ENCODE measurements around the gene MYL12A.

DNA sequence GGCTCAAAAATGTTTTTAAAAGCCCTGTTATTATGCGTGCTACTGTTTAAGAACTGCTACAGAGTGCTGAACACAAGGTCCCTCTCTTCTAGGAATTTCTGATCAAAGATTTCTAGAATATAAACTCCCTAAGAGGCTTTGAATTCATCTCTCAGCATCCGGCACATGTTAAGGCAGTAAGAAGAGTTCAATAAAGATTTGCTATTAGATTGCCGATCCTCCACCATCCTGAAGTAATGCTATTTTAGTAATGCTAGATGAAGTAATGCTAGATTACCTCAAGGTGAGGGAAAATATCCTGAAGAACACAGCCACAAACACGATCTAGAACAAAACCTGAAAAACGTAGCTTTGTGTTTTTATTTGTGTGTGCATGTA, 13.4 kb downstream of the MYL12A start:
- TF ChIP-seq ISL1 (CRISPR knock-in tag; IDR thresholded peaks at IDR 0.05) (no peak), CSDC2 (CRISPR knock-in tag; IDR thresholded peaks at IDR 0.05) (no peak), ARNTL (CRISPR knock-in tag; IDR thresholded peaks at IDR 0.05; ENCODE audit: borderline replicate concordance, low read depth) (no peak), ZFP3 (CRISPR knock-in tag; IDR thresholded peaks at IDR 0.05) (no peak), SNAI2 (CRISPR knock-in tag; IDR thresholded peaks at IDR 0.05) (no peak), ZNF8 (CRISPR knock-in tag; IDR thresholded peaks at IDR 0.05) (no peak)
- TF ChIP-seq, protein P1, sequence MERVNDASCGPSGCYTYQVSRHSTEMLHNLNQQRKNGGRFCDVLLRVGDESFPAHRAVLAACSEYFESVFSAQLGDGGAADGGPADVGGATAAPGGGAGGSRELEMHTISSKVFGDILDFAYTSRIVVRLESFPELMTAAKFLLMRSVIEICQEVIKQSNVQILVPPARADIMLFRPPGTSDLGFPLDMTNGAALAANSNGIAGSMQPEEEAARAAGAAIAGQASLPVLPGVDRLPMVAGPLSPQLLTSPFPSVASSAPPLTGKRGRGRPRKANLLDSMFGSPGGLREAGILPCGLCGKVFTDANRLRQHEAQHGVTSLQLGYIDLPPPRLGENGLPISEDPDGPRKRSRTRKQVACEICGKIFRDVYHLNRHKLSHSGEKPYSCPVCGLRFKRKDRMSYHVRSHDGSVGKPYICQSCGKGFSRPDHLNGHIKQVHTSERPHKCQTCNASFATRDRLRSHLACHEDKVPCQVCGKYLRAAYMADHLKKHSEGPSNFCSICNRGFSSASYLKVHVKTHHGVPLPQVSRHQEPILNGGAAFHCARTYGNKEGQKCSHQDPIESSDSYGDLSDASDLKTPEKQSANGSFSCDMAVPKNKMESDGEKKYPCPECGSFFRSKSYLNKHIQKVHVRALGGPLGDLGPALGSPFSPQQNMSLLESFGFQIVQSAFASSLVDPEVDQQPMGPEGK (CRISPR knock-in tag; IDR thresholded peaks at IDR 0.05; ENCODE audit: borderline replicate concordance): no peak
- TF ChIP-seq, protein P2, sequence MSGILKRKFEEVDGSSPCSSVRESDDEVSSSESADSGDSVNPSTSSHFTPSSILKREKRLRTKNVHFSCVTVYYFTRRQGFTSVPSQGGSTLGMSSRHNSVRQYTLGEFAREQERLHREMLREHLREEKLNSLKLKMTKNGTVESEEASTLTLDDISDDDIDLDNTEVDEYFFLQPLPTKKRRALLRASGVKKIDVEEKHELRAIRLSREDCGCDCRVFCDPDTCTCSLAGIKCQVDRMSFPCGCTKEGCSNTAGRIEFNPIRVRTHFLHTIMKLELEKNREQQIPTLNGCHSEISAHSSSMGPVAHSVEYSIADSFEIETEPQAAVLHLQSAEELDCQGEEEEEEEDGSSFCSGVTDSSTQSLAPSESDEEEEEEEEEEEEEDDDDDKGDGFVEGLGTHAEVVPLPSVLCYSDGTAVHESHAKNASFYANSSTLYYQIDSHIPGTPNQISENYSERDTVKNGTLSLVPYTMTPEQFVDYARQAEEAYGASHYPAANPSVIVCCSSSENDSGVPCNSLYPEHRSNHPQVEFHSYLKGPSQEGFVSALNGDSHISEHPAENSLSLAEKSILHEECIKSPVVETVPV (CRISPR knock-in tag; IDR thresholded peaks at IDR 0.05): no peak
- TF ChIP-seq, protein P3, sequence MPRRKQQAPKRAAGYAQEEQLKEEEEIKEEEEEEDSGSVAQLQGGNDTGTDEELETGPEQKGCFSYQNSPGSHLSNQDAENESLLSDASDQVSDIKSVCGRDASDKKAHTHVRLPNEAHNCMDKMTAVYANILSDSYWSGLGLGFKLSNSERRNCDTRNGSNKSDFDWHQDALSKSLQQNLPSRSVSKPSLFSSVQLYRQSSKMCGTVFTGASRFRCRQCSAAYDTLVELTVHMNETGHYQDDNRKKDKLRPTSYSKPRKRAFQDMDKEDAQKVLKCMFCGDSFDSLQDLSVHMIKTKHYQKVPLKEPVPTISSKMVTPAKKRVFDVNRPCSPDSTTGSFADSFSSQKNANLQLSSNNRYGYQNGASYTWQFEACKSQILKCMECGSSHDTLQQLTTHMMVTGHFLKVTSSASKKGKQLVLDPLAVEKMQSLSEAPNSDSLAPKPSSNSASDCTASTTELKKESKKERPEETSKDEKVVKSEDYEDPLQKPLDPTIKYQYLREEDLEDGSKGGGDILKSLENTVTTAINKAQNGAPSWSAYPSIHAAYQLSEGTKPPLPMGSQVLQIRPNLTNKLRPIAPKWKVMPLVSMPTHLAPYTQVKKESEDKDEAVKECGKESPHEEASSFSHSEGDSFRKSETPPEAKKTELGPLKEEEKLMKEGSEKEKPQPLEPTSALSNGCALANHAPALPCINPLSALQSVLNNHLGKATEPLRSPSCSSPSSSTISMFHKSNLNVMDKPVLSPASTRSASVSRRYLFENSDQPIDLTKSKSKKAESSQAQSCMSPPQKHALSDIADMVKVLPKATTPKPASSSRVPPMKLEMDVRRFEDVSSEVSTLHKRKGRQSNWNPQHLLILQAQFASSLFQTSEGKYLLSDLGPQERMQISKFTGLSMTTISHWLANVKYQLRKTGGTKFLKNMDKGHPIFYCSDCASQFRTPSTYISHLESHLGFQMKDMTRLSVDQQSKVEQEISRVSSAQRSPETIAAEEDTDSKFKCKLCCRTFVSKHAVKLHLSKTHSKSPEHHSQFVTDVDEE (CRISPR knock-in tag; IDR thresholded peaks at IDR 0.05): no peak
